ENCODE results near the gene ADH4.

GRCh38 chr4:99136329-99136728 lies 7.8 kb downstream of the ADH4 start:
- TF ChIP-seq SNAI2 (CRISPR knock-in tag; IDR thresholded peaks at IDR 0.05) (no peak), OSR1 (CRISPR knock-in tag; IDR thresholded peaks at IDR 0.05) (no peak), ZFP30 (CRISPR knock-in tag; IDR thresholded peaks at IDR 0.05) (no peak), GLIS3 (CRISPR knock-in tag; IDR thresholded peaks at IDR 0.05) (no peak), CSRNP3 (CRISPR knock-in tag; IDR thresholded peaks at IDR 0.05) (no peak), RARB (CRISPR knock-in tag; IDR thresholded peaks at IDR 0.05) (no peak), ZFP3 (CRISPR knock-in tag; IDR thresholded peaks at IDR 0.05) (no peak)

All from SK-N-SH treated with all-trans-retinoic acid at 6 μM for 48 hours (cell line).